ENCODE data around the gene DDIT3.

- TF ChIP-seq CTCF (IDR thresholded peaks at IDR 0.05; ENCODE audit: low read depth, low read length), result no peak
- TF ChIP-seq POLR2A (IDR thresholded peaks at IDR 0.05; ENCODE audit: extremely low read depth, insufficient read length), result no peak
- TF ChIP-seq MAX (IDR thresholded peaks at IDR 0.05; ENCODE audit: low read depth, low read length), result no peak
- no peak for TF ChIP-seq MYC (IDR thresholded peaks at IDR 0.05; ENCODE audit: low read depth, low read length)
These were observed 33.2 kb downstream of the DDIT3 start for GRCh38 chr12:57487055-57487596.

Data from NB4 (cell line).